ENCODE measurements around the gene ZW10.
A peak's percentile ranks its signal among the peaks of the same experiment; 100 is the strongest.
"Not testable (repeated sequence)": the region's sequence is repeated elsewhere in the genome, so short reads cannot be mapped to it uniquely, and the experiment has no call there.

Gene ZW10

DNA sequence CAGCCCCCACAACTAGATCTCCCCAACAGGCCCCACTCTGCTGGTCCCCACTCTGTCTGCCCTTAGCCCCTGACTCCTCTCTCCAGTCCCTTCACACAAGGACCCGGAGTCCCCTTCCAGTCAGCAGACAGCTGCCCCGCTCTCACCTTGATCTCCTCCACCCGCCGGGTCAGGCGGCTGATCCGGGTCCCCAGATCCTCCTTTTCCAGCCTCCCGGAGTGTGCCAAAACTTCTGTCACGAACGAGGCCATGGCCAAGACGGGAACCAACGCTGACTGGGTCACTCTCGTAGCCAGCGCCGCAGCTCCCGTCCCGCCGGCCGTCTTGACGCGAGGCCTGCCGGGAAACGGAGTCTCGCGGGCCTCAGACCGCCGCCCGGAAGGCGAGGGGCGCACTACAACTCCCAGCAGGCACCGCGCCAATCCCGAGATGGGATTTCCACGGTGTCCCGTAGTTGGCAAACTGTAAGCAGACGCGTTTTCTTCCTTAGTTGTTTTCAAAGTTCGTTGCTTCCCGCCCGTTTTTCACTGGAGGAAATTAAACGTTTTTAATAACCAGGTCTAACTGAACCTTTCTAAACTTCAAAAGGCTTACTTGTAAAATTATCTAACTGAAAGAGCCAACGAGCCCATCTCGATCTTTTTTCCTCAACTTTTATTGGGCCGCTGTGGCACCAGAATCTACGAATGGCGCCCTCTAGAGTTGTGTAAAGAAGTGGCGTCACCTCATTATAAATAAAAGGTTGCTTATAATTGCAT, at the start of gene ZW10:
ZW10 (minus strand) TSS at position 277 of the 758 bp plus-strand sequence; CDS start at position 251, 26 bp downstream.
- peaks cover 22% of the 10 kb centered on the region for H3K4me1 Mint-ChIP-seq (ENCODE audit: low read depth)
- H3K27ac Mint-ChIP-seq: peak within 1 kb of the TSS; percentile 98
- peaks cover 2% of the 10 kb centered on the region for H3K27me3 Mint-ChIP-seq
- peak within 1 kb of the TSS; percentile 99 for H3K4me3 Mint-ChIP-seq
- H3K9me3 Mint-ChIP-seq (ENCODE audit: low read depth): no peaks in the 10 kb centered on the region
- no peaks in the 10 kb centered on the region for H3K36me3 Mint-ChIP-seq

GRCh38 chr11:113818426-113818825, 44.9 kb upstream of the ZW10 start:
- Mint-ChIP-seq H3K27ac (no peak overlapping the region), H3K36me3 (peaks cover 29% of the 10 kb centered on the region), H3K27me3 (no peaks in the 10 kb centered on the region), H3K4me1 (ENCODE audit: low read depth) (no peaks in the 10 kb centered on the region), H3K9me3 (ENCODE audit: low read depth) (no peaks in the 10 kb centered on the region), H3K4me3 (no peak overlapping the region)

- no peak overlapping the region for H3K27ac Mint-ChIP-seq
- no peaks in the 10 kb centered on the region for H3K27me3 Mint-ChIP-seq
- no peak overlapping the region for H3K4me3 Mint-ChIP-seq
- peaks cover 25% of the 10 kb centered on the region for H3K36me3 Mint-ChIP-seq
- no peaks in the 10 kb centered on the region for H3K4me1 Mint-ChIP-seq (ENCODE audit: low read depth)
- H3K9me3 Mint-ChIP-seq (ENCODE audit: low read depth): no peaks in the 10 kb centered on the region
These were observed 44.1 kb upstream of the ZW10 start for GRCh38 chr11:113817626-113818025.

DNA sequence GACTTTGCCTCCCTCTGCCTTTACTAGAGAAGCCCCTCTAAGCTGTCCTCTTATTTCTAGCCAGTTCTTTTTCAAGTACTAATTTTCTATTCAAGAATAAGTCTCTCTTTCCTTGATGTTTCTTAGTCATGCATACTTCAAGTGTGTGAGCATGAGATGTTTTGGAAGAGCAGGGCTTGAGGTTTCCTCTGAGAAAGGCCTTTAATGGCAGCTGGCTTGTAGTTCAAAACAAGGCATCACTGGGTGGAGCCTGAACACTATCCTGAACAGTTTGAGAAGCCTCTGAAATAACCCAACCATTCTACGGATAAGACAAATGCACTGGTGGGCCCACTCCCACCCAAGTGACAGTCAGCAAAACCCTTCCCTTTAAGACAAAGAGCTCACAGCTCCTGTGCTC, 43.7 kb upstream of the ZW10 start:
- Mint-ChIP-seq H3K9me3 (ENCODE audit: low read depth) (no peaks in the 10 kb centered on the region), H3K4me1 (ENCODE audit: low read depth) (no peaks in the 10 kb centered on the region), H3K27ac (no peak overlapping the region), H3K27me3 (no peaks in the 10 kb centered on the region), H3K36me3 (peaks cover 24% of the 10 kb centered on the region), H3K4me3 (no peak overlapping the region)

- peaks cover 23% of the 10 kb centered on the region for H3K36me3 Mint-ChIP-seq
- no peak overlapping the region for H3K27ac Mint-ChIP-seq
- no peak overlapping the region for H3K4me3 Mint-ChIP-seq
- H3K27me3 Mint-ChIP-seq: no peaks in the 10 kb centered on the region
- H3K4me1 Mint-ChIP-seq (ENCODE audit: low read depth): no peaks in the 10 kb centered on the region
- H3K9me3 Mint-ChIP-seq (ENCODE audit: low read depth): no peaks in the 10 kb centered on the region
These were observed 40.7 kb upstream of the ZW10 start for GRCh38 chr11:113814181-113814580.

GRCh38 chr11:113808931-113809330, 35.4 kb upstream of the ZW10 start:
- Mint-ChIP-seq H3K4me3 (no peak overlapping the region), H3K27ac (no peak overlapping the region), H3K36me3 (peaks cover 27% of the 10 kb centered on the region)

DNA sequence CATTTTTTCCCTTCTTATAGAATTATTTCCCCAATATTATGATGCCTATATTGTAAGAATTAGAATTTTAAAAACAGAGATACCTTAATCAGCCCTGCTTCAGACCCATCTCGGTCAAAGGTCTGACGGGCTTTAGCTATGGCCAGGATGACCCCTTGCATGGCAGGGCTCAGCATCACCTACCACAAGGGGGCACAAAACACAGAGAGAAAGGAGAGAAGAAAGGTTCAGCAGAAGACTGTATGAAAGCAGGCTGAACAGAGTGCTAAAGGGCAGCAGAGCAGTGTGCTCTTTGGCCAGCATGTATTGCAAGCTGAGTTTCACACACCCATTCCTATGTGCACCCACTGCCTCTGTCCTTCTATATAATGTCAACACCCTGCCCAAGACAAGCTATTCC, 32.9 kb upstream of the ZW10 start:
- no peaks in the 10 kb centered on the region for H3K9me3 Mint-ChIP-seq (ENCODE audit: low read depth)
- no peaks in the 10 kb centered on the region for H3K4me1 Mint-ChIP-seq (ENCODE audit: low read depth)
- no peak overlapping the region for H3K27ac Mint-ChIP-seq
- no peak overlapping the region for H3K4me3 Mint-ChIP-seq
- no peaks in the 10 kb centered on the region for H3K27me3 Mint-ChIP-seq
- H3K36me3 Mint-ChIP-seq: peaks cover 27% of the 10 kb centered on the region

More at GRCh38 chr11:113808931-113809330, 35.4 kb upstream of the ZW10 start:
- H3K9me3 Mint-ChIP-seq (ENCODE audit: low read depth): no peaks in the 10 kb centered on the region
- H3K4me1 Mint-ChIP-seq (ENCODE audit: low read depth): no peaks in the 10 kb centered on the region
- no peaks in the 10 kb centered on the region for H3K27me3 Mint-ChIP-seq

- Mint-ChIP-seq H3K27me3 (no peaks in the 10 kb centered on the region), H3K4me1 (ENCODE audit: low read depth) (no peaks in the 10 kb centered on the region), H3K27ac (no peak overlapping the region), H3K4me3 (no peak overlapping the region), H3K9me3 (ENCODE audit: low read depth) (no peaks in the 10 kb centered on the region), H3K36me3 (peaks cover 30% of the 10 kb centered on the region)
These were observed 32.1 kb upstream of the ZW10 start for GRCh38 chr11:113805640-113806039.

GRCh38 chr11:113802621-113803020, 29.1 kb upstream of the ZW10 start:
- no peaks in the 10 kb centered on the region for H3K4me1 Mint-ChIP-seq (ENCODE audit: low read depth)
- H3K36me3 Mint-ChIP-seq: peaks cover 14% of the 10 kb centered on the region
- no peak overlapping the region for H3K27ac Mint-ChIP-seq
- no peaks in the 10 kb centered on the region for H3K27me3 Mint-ChIP-seq
- no peaks in the 10 kb centered on the region for H3K9me3 Mint-ChIP-seq (ENCODE audit: low read depth)
- no peak overlapping the region for H3K4me3 Mint-ChIP-seq

DNA sequence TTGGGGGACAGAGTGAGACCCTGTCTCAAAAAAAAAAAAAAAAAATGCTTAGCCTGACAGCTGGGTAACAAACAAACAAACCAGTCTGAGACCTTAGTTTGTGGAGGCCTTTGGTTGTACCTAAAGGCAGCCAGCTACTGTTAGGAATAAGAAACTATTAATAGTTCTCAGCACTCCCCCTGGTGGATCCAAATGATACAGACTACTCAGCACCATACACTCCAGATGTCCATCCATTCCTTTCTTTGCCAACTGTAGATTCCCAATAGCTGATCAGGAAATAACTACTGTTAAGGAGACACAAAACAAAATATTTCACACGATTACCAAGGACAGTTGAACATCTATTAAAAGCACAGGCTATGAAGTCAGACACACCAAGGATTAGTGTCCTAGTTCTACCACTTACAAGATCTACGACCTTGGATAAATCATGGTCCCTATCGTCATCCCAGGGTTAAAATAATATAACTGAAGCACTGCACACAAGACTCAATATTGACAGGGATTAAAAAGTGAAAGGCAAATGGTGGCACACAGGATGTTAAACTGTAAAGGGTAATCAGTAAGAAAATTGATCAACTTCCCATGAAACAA, 23.3 kb upstream of the ZW10 start:
- H3K4me3 Mint-ChIP-seq: no peak overlapping the region
- H3K9me3 Mint-ChIP-seq (ENCODE audit: low read depth): no peaks in the 10 kb centered on the region
- H3K27me3 Mint-ChIP-seq: no peaks in the 10 kb centered on the region
- no peak overlapping the region for H3K27ac Mint-ChIP-seq
- H3K36me3 Mint-ChIP-seq: peaks cover 4% of the 10 kb centered on the region
- H3K4me1 Mint-ChIP-seq (ENCODE audit: low read depth): no peaks in the 10 kb centered on the region

- H3K27me3 Mint-ChIP-seq: peaks cover 5% of the 10 kb centered on the region
- no peaks in the 10 kb centered on the region for H3K9me3 Mint-ChIP-seq (ENCODE audit: low read depth)
- no peaks in the 10 kb centered on the region for H3K4me1 Mint-ChIP-seq (ENCODE audit: low read depth)
- no peak overlapping the region for H3K4me3 Mint-ChIP-seq
- H3K27ac Mint-ChIP-seq: no peak overlapping the region
- H3K36me3 Mint-ChIP-seq: no peaks in the 10 kb centered on the region
These were observed 16.3 kb upstream of the ZW10 start for GRCh38 chr11:113789675-113790320.

- not testable (repeated sequence) for H3K27ac Mint-ChIP-seq
These were observed 15.5 kb upstream of the ZW10 start for GRCh38 chr11:113789016-113789415.

DNA sequence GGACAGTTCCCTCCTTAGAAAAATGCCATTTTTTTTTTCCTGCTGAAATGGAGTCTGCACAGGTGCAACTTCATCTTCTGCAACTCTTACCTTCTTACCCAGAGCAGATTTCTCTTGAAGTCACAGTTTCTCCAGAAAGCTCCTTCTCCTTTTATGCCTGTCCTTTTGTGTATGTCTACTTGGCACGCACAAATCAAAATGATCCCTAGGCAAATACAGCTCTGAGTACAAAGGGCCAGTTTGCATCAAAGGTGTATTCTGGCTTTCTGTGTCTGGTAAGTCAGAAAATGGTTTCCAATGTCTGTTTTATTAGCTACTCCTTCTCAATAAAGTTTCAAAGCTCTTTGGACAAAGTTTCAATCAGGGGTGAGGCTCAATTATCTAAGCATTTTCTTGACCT, 8.6 kb upstream of the ZW10 start:
- Mint-ChIP-seq H3K9me3 (ENCODE audit: low read depth) (no peaks in the 10 kb centered on the region), H3K4me1 (ENCODE audit: low read depth) (no peaks in the 10 kb centered on the region), H3K36me3 (peaks cover 2% of the 10 kb centered on the region), H3K4me3 (no peak overlapping the region), H3K27me3 (peaks cover 17% of the 10 kb centered on the region), H3K27ac (no peak overlapping the region)

More at GRCh38 chr11:113789016-113789415, 15.5 kb upstream of the ZW10 start:
- not testable (repeated sequence) for H3K36me3 Mint-ChIP-seq; H3K9me3 Mint-ChIP-seq (ENCODE audit: low read depth); H3K4me1 Mint-ChIP-seq (ENCODE audit: low read depth); H3K4me3 Mint-ChIP-seq
- H3K27me3 Mint-ChIP-seq: peaks cover 12% of the 10 kb centered on the region

- no peak overlapping the region for H3K4me3 Mint-ChIP-seq
- H3K27me3 Mint-ChIP-seq: peaks cover 16% of the 10 kb centered on the region
- no peaks in the 10 kb centered on the region for H3K9me3 Mint-ChIP-seq (ENCODE audit: low read depth)
- H3K27ac Mint-ChIP-seq: no peak overlapping the region
- H3K4me1 Mint-ChIP-seq (ENCODE audit: low read depth): no peaks in the 10 kb centered on the region
- peaks cover 2% of the 10 kb centered on the region for H3K36me3 Mint-ChIP-seq
These were observed 8.2 kb upstream of the ZW10 start for GRCh38 chr11:113781682-113782081.

GRCh38 chr11:113779496-113779895, 6.0 kb upstream of the ZW10 start, which contains the start of gene CLDN25:
CLDN25 (plus strand) TSS chr11:113779796; CDS start chr11:113779796, 0 bp downstream.
- Mint-ChIP-seq H3K36me3 (peaks cover 2% of the 10 kb centered on the region), H3K27me3 (peaks cover 13% of the 10 kb centered on the region), H3K4me1 (ENCODE audit: low read depth) (peaks cover under 1% of the 10 kb centered on the region), H3K27ac (no peak within 1 kb of the TSS), H3K9me3 (ENCODE audit: low read depth) (no peaks in the 10 kb centered on the region), H3K4me3 (no peak within 1 kb of the TSS)

Data from activated naive CD8-positive, alpha-beta T cell (primary cell).